CD8-positive, alpha-beta memory T cell (primary cell): ENCODE data around the gene ADRA2C. TPM values are rescaled to one million over a fixed set of nuclear protein-coding genes. Genes with fewer than 3 reads are reported as not detected.

Experiments used
- CTCF ChIA-PET: fragments of 350-600 bp; sonication (Branson Sonifier 250); formaldehyde crosslinking; loops from one replicate; lab custom pipeline; 2021; ENCODE audit warnings: antibody characterized with exemption; lab: Charles Lee
- POLR2A ChIA-PET: fragments of 350-600 bp; sonication (Branson Sonifier 250); formaldehyde crosslinking; loops from one replicate; lab custom pipeline; 2021; ENCODE audit warnings: antibody characterized with exemption; lab: Charles Lee
- DNase-seq, 5 donors: peaks; one replicate each; pipeline versions ENCODE4 v3.0.0 to v3.0.0-alpha.2; 2020 to 2022; ENCODE audit warnings: mixed read lengths in 1 of 5
- H3K27ac ChIP-seq: one replicate; pipeline ENCODE4 v1.7.0; 2013; ENCODE audit warnings: low read depth, mild to moderate bottlenecking, low read length, moderate library complexity
- H3K27me3 ChIP-seq: 2 replicates; pipeline ENCODE4 v1.7.0; 2013; ENCODE audit warnings: low read length, mild to moderate bottlenecking; ENCODE audit not compliant: insufficient read depth, poor library complexity, severe bottlenecking
- H3K36me3 ChIP-seq: 2 replicates; pipeline ENCODE4 v1.7.0; 2013; ENCODE audit warnings: mild to moderate bottlenecking, low read length, moderate library complexity; ENCODE audit not compliant: insufficient read depth
- H3K4me1 ChIP-seq: 2 replicates; pipeline ENCODE4 v1.7.0; 2013; ENCODE audit warnings: mild to moderate bottlenecking, low read length, moderate library complexity; ENCODE audit not compliant: insufficient read depth
- H3K4me3 ChIP-seq: 2 replicates; pipeline ENCODE4 v1.7.0; 2013; ENCODE audit warnings: mild to moderate bottlenecking, low read length
- H3K9me3 ChIP-seq: 2 replicates; pipeline ENCODE4 v1.7.0; 2013; ENCODE audit warnings: mild to moderate bottlenecking, low read length
- H3K27ac Mint-ChIP-seq, 8 donors: one replicate each; pipeline ENCODE4 v1.8.0; 2020 to 2021; ENCODE audit warnings: mixed read lengths in 8 of 8, mild to moderate bottlenecking in 6 of 8, inconsistent platforms in 3 of 8, moderate library complexity in 3 of 8
- H3K27me3 Mint-ChIP-seq, 2 donors: one replicate each; pipeline ENCODE4 v1.8.0; 2020 to 2021; ENCODE audit warnings: mixed read lengths in 2 of 2, mild to moderate bottlenecking in 1 of 2, moderate library complexity in 1 of 2
- H3K36me3 Mint-ChIP-seq, 3 donors: one replicate each; pipeline ENCODE4 v1.8.0; 2020 to 2021; ENCODE audit warnings: mixed read lengths in 3 of 3, inconsistent platforms in 1 of 3, mild to moderate bottlenecking in 1 of 3
- H3K4me1 Mint-ChIP-seq, 3 donors: one replicate each; pipeline ENCODE4 v1.8.0; 2020 to 2021; ENCODE audit warnings: mixed read lengths in 3 of 3, inconsistent platforms in 1 of 3, mild to moderate bottlenecking in 1 of 3
- H3K4me3 Mint-ChIP-seq, 7 donors: one replicate each; pipeline ENCODE4 v1.8.0; 2020 to 2021; ENCODE audit warnings: mixed read lengths in 7 of 7, mild to moderate bottlenecking in 6 of 7, moderate library complexity in 4 of 7, inconsistent platforms in 2 of 7
- H3K9me3 Mint-ChIP-seq, 5 donors: one replicate each; pipeline ENCODE4 v1.8.0; 2020 to 2022; ENCODE audit warnings: mixed read lengths in 5 of 5, mild to moderate bottlenecking in 3 of 5, moderate library complexity in 2 of 5, inconsistent platforms in 1 of 5
- polyA plus RNA-seq: library from polyadenylated mRNA; unstranded; fragments of 300-500 nt; fragmentation: Illumina TruSeq; gene quantifications from one replicate; pipeline ENCODE4 v1.2.3, GENCODE V29; 2021
- total RNA-seq, 2 experiments: library from RNA; stranded (reverse); gene quantifications; one replicate each; pipeline ENCODE4 v1.2.3, GENCODE V29; 2021

Gene ADRA2C
- total RNA-seq (not detected), polyA plus RNA-seq (not detected)

DNA sequence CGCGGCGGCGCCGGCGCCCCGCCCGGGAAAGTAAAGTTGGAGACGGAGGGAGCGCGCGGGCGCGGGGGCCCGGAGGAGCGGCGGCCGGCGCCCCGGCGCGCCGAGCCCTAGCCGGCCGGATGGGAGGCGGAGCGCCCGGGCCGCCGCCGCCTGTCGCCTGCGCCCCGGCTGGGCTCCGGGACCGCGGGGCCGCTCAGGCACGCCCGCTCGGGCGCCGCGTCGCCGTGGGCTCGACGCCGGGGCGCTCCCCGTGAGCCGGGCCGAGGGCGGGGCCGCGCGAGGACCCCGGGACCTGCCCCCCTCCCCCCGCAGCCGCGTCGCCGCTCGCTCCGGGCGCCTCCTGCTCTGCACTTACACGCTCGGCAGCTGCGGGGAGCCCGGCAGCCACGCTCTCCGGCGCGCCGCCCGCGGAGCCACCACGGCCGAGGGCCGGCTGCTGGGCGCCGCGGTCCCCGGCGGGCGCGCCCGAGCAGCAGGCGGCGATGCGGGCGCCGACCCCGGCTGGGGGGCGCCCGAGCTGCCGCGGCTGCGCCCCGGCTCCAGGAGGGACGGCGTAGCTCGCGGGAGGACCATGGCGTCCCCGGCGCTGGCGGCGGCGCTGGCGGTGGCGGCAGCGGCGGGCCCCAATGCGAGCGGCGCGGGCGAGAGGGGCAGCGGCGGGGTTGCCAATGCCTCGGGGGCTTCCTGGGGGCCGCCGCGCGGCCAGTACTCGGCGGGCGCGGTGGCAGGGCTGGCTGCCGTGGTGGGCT, at the start of gene ADRA2C:
ADRA2C (plus strand) TSS at position 350 of the 749 bp plus-strand sequence; CDS start at position 572, 222 bp downstream.
- Mint-ChIP-seq H3K4me3 (peak within 1 kb of the TSS in 5 of 7 donors; percentile 8 to 79 (median 38)), H3K36me3 (no peaks in the 10 kb centered on the region), H3K27me3 (peaks cover 10 to 22% of the 10 kb centered on the region in 2 donors), H3K4me1 (peaks cover 0 to 9% (median 3%) of the 10 kb centered on the region in 3 donors), H3K9me3 (no peaks in the 10 kb centered on the region), H3K27ac (no peak within 1 kb of the TSS)
- DNase-seq, result no peak
- no peak within 1 kb of the TSS for H3K27ac ChIP-seq
- no peaks in the 10 kb centered on the region for H3K4me1 ChIP-seq
- no peak within 1 kb of the TSS for H3K4me3 ChIP-seq
- no peaks in the 10 kb centered on the region for H3K36me3 ChIP-seq
- no peaks in the 10 kb centered on the region for H3K9me3 ChIP-seq
- POLR2A ChIA-PET, result no interaction called here
- CTCF ChIA-PET, result no interaction called here
- H3K27me3 ChIP-seq, result peaks cover 6% of the 10 kb centered on the region

DNA sequence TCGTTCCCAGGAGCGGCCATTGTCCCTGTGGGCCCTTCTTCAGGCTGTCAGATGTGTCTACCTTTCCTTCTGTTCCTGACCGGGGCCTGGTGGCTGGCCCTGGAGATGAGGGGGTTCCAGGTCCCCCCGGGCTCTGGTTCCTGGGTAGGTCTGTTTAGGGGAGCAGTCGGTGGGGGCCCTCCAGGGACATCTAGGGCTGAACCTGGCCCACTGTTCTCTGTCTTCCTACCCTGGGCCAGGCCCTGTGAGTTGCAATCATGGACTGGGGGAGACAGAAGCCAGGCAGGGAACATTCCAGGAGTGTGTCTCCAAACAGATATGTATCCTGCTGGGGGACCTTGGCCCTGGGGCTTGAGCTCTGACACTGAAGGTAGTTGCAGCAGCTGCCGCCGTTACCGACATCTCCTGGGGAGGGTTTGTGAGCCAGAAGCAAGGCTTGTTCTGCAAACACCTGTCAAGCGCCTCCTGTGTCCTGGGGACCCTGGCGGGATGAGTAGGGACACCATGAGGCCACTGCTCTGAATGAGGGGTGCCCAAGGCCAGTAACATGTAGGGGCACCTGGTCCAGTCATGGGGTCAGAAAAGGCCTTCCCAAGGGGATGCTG, 49.5 kb upstream of the ADRA2C start:
- POLR2A ChIA-PET, result no interaction called here
- no peaks in the 10 kb centered on the region for H3K4me1 Mint-ChIP-seq
- peaks cover 0 to 2% (median 0%) of the 10 kb centered on the region in 3 donors for H3K36me3 Mint-ChIP-seq
- CTCF ChIA-PET, result no interaction called here
- Histone ChIP-seq H3K27ac (no peak overlapping the region), H3K9me3 (no peaks in the 10 kb centered on the region), H3K4me3 (no peak overlapping the region), H3K4me1 (no peaks in the 10 kb centered on the region), H3K27me3 (no peaks in the 10 kb centered on the region), H3K36me3 (no peaks in the 10 kb centered on the region)
- no peak overlapping the region for H3K27ac Mint-ChIP-seq
- no peak overlapping the region for H3K4me3 Mint-ChIP-seq
- peaks cover 0 to 11% (median 2%) of the 10 kb centered on the region in 5 donors for H3K9me3 Mint-ChIP-seq
- no peak for DNase-seq
- H3K27me3 Mint-ChIP-seq, result peaks cover 30 to 44% of the 10 kb centered on the region in 2 donors

DNA sequence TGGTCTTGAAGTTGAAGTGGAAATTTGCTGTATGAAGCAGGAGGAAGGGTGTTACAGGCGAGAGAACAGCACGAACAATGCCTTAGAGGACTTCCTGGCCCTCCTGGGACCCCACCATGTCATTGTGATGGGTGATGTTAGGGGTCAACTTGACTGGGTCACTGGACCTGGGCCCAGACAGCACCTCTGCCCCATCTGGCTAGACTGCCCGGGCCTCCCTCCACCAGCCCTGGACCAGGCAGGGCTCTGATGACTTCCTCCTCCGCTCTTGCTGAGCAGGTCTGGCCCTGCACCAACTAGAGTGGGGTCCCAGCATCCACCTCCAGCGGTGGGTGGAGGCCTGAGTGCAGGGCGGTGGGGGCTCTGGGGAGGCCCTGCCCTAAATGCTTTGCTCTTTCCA, 48.9 kb upstream of the ADRA2C start:
- Histone ChIP-seq H3K36me3 (no peaks in the 10 kb centered on the region), H3K27me3 (no peaks in the 10 kb centered on the region), H3K9me3 (no peaks in the 10 kb centered on the region), H3K4me1 (no peaks in the 10 kb centered on the region), H3K27ac (no peak overlapping the region), H3K4me3 (no peak overlapping the region)
- POLR2A ChIA-PET, result no interaction called here
- DNase-seq, result peak in 1 of 5 donors; percentile 19
- H3K27ac Mint-ChIP-seq, result no peak overlapping the region
- H3K9me3 Mint-ChIP-seq, result peaks cover 0 to 11% (median 2%) of the 10 kb centered on the region in 5 donors
- H3K4me3 Mint-ChIP-seq, result no peak overlapping the region
- H3K36me3 Mint-ChIP-seq, result peaks cover 0 to 2% (median 0%) of the 10 kb centered on the region in 3 donors
- no peaks in the 10 kb centered on the region for H3K4me1 Mint-ChIP-seq
- H3K27me3 Mint-ChIP-seq, result peaks cover 30 to 46% of the 10 kb centered on the region in 2 donors
- CTCF ChIA-PET, result no interaction called here

DNA sequence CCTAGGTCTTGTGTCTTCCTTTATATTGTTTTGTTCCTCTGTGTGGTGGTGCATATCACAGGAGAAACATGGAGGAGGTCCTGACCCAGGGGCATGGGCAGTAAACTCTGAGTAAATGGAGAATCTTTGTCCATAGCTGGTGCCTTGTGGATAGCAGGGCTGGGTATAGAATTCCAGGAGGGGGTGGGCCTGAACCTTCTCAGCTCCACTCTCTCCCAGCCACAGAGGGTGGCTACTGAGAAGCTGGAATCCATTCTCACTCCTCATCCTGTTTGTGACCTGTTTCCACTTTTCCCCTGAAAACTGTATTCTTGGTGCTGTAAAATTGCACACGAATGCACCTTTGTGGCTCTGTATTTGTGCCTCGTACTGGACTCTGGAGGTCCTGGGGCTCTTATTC, 47.7 kb upstream of the ADRA2C start:
- Mint-ChIP-seq H3K36me3 (peaks cover 0 to 2% (median 0%) of the 10 kb centered on the region in 3 donors), H3K9me3 (peaks cover 0 to 14% (median 2%) of the 10 kb centered on the region in 5 donors), H3K27ac (no peak overlapping the region), H3K27me3 (peaks cover 32 to 46% of the 10 kb centered on the region in 2 donors), H3K4me3 (no peak overlapping the region), H3K4me1 (no peaks in the 10 kb centered on the region)
- CTCF ChIA-PET, result no interaction called here
- Histone ChIP-seq H3K36me3 (no peaks in the 10 kb centered on the region), H3K4me1 (no peaks in the 10 kb centered on the region), H3K4me3 (no peak overlapping the region), H3K27ac (no peak overlapping the region), H3K27me3 (no peaks in the 10 kb centered on the region), H3K9me3 (no peaks in the 10 kb centered on the region)
- POLR2A ChIA-PET, result no interaction called here
- no peak for DNase-seq

DNA sequence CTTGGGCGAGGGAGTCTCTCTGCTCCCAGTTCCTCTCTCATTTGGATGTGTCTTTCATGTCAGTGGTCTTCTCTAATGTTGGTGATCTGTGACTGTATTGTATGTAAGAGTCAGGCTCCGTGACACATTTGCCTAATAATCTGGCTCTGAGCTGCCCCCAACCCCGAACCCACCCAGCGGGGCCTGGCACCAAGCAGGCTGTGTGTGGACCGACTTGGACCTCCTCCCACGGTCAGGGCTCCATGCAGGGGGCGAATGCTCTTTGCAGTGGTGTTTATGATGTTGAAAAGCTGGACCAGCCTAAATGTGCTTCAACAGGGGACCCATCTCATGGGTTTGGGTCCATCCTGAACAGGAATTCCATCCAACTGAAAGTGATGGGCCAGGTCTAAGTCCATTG, 47.0 kb upstream of the ADRA2C start:
- no peak overlapping the region for H3K27ac Mint-ChIP-seq
- no peaks in the 10 kb centered on the region for H3K4me1 ChIP-seq
- no peaks in the 10 kb centered on the region for H3K4me1 Mint-ChIP-seq
- ChIA-PET POLR2A (no interaction called here), CTCF (no interaction called here)
- peaks cover 35 to 49% of the 10 kb centered on the region in 2 donors for H3K27me3 Mint-ChIP-seq
- H3K9me3 Mint-ChIP-seq, result peaks cover 0 to 14% (median 2%) of the 10 kb centered on the region in 5 donors
- peaks cover 0 to 2% (median 0%) of the 10 kb centered on the region in 3 donors for H3K36me3 Mint-ChIP-seq
- no peaks in the 10 kb centered on the region for H3K36me3 ChIP-seq
- H3K27me3 ChIP-seq, result no peaks in the 10 kb centered on the region
- H3K4me3 ChIP-seq, result no peak overlapping the region
- H3K9me3 ChIP-seq, result no peaks in the 10 kb centered on the region
- H3K27ac ChIP-seq, result no peak overlapping the region
- no peak overlapping the region for H3K4me3 Mint-ChIP-seq
- no peak for DNase-seq

DNA sequence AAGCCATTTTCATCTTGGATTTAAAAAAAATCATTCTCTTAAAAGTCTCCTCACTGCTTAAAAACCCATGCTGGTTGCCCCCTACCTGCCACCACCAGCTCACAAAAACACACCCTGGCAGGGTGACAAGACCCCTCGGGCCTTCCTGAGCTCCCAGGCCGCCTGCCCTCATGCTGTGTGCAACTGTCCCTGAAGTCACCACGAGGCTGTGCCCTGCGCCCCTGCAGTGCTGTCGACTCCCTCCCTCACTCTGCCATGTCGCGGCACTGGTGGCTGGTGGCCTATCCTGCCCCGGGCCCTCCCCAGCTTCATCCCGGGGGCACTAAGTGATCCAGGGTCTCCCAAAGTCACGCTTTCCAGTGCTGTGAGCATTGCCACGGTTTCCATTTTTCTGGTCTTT, 46.3 kb upstream of the ADRA2C start:
- H3K4me1 Mint-ChIP-seq, result no peaks in the 10 kb centered on the region
- CTCF ChIA-PET, result no interaction called here
- peaks cover 0 to 14% (median 2%) of the 10 kb centered on the region in 5 donors for H3K9me3 Mint-ChIP-seq
- H3K4me3 Mint-ChIP-seq, result no peak overlapping the region
- no peaks in the 10 kb centered on the region for H3K27me3 ChIP-seq
- POLR2A ChIA-PET, result no interaction called here
- H3K27me3 Mint-ChIP-seq, result peaks cover 39 to 56% of the 10 kb centered on the region in 2 donors
- H3K4me1 ChIP-seq, result no peaks in the 10 kb centered on the region
- H3K36me3 Mint-ChIP-seq, result peaks cover 0 to 2% (median 0%) of the 10 kb centered on the region in 3 donors
- H3K36me3 ChIP-seq, result no peaks in the 10 kb centered on the region
- no peak overlapping the region for H3K27ac Mint-ChIP-seq
- DNase-seq, result no peak
- no peak overlapping the region for H3K27ac ChIP-seq
- H3K9me3 ChIP-seq, result no peaks in the 10 kb centered on the region
- H3K4me3 ChIP-seq, result no peak overlapping the region

DNA sequence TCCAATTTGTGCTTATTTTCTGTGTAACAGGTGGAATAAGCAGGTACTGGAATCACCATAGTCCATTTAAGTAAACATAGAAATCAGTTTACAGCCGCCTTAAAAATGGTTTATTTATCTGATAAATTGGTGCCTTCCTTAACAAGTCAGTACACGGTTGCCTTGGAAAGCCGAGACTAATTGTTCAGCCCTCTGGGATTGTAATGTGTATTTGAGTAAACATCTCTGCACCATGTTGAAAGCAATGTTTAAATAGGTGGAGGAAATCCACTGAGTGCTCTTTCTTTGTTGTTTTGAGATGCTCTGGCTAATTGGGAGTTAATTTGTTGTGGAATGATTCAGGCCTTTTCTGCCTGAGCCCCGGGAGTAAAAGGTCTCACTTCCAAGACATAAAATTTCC, 45.7 kb upstream of the ADRA2C start:
- Histone ChIP-seq H3K27me3 (no peaks in the 10 kb centered on the region), H3K36me3 (no peaks in the 10 kb centered on the region)
- no peaks in the 10 kb centered on the region for H3K4me1 Mint-ChIP-seq

DNA sequence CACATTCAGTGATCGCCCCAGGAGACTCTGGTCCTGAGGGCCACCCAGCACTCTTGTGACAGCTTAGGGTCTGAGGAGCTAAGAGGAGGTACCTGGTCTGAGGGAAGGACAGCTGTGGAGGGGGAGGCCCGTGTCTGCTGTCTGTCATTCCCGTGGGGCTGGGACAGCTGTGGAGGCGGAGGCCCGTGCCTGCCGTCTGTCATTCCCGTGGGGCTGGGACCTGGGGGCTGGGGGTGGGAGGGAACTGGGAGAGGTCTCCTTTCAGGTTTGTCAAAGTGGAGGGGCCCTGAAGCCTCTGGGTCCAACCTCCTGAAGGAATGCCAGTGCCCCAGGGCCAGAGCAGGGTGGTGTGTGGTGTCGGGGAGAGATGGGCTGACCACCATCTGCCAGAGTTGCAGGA, 45.0 kb upstream of the ADRA2C start:
- DNase-seq, result no peak
- Mint-ChIP-seq H3K9me3 (peaks cover 0 to 14% (median 2%) of the 10 kb centered on the region in 5 donors), H3K4me3 (no peak overlapping the region), H3K4me1 (no peaks in the 10 kb centered on the region), H3K27me3 (peaks cover 33 to 56% of the 10 kb centered on the region in 2 donors), H3K27ac (no peak overlapping the region), H3K36me3 (peaks cover 0 to 2% (median 0%) of the 10 kb centered on the region in 3 donors)
- no peaks in the 10 kb centered on the region for H3K27me3 ChIP-seq
- ChIA-PET CTCF (no interaction called here), POLR2A (no interaction called here)
- H3K36me3 ChIP-seq, result no peaks in the 10 kb centered on the region
- H3K4me1 ChIP-seq, result no peaks in the 10 kb centered on the region
- no peak overlapping the region for H3K27ac ChIP-seq
- H3K4me3 ChIP-seq, result no peak overlapping the region
- no peaks in the 10 kb centered on the region for H3K9me3 ChIP-seq

More for the DNA sequence above, 45.7 kb upstream of the ADRA2C start:
- Mint-ChIP-seq H3K27ac (no peak overlapping the region), H3K4me3 (no peak overlapping the region), H3K36me3 (peaks cover 0 to 2% (median 0%) of the 10 kb centered on the region in 3 donors), H3K9me3 (peaks cover 0 to 14% (median 2%) of the 10 kb centered on the region in 5 donors), H3K27me3 (peaks cover 37 to 56% of the 10 kb centered on the region in 2 donors)
- CTCF ChIA-PET, result no interaction called here
- no peaks in the 10 kb centered on the region for H3K9me3 ChIP-seq
- no peak overlapping the region for H3K4me3 ChIP-seq
- DNase-seq, result no peak
- H3K27ac ChIP-seq, result no peak overlapping the region
- H3K4me1 ChIP-seq, result no peaks in the 10 kb centered on the region
- POLR2A ChIA-PET, result no interaction called here
